IMR-90 (cell line): ENCODE measurements around the gene CERS6. TPM values are rescaled to one million over a fixed set of nuclear protein-coding genes. Genes with fewer than 3 reads are reported as not detected.

ENCODE experiments used
- ATAC-seq: fragments of 200-7000 bp; cut with Tn5 transposase; 2 replicates; pipeline ENCODE4 v1.9.1; 2020; ENCODE audit warnings: low read depth, mild to moderate bottlenecking, moderate library complexity
- BruUV-seq: library from RNA; stranded (reverse); fragments of 400-500 nt; replicated peaks from 2 replicates; lab custom pipeline; 2021; lab: Mats Ljungman, UMichigan
- CTCF ChIA-PET: fragments of 300-600 bp; formaldehyde crosslinking; extraction: SDS; loops from one replicate; lab custom pipeline; 2021; ENCODE audit warnings: antibody characterized with exemption; lab: Yijun Ruan, JAX
- POLR2A ChIA-PET: fragments of 300-600 bp; sonication (Branson Sonifier 250); formaldehyde crosslinking; loops from one replicate; lab custom pipeline; 2022; ENCODE audit warnings: antibody characterized with exemption; ENCODE audit not compliant: unreplicated experiment; lab: Charles Lee
- DNase-seq: peaks from one replicate; pipeline ENCODE4 v3.0.0; 2013
- H2AFZ ChIP-seq: replicated peaks from 2 replicates; pipeline ENCODE3; 2013; ENCODE audit warnings: low read length, mild to moderate bottlenecking; ENCODE audit not compliant: poor library complexity
- H2AK5ac ChIP-seq: 2 replicates; pipeline ENCODE4 v1.6.1; 2013; ENCODE audit warnings: low read depth, low read length, inconsistent platforms
- H2AK9ac ChIP-seq: replicated peaks from 2 replicates; pipeline ENCODE3; 2013; ENCODE audit warnings: mild to moderate bottlenecking, low read depth, low read length, moderate library complexity; ENCODE audit not compliant: poor library complexity
- H2BK120ac ChIP-seq: 2 replicates; pipeline ENCODE4 v1.6.1; 2013; ENCODE audit warnings: low read depth, low read length, inconsistent platforms
- H2BK15ac ChIP-seq: 3 replicates; pipeline ENCODE4 v1.6.1; 2013; ENCODE audit warnings: low read depth, low read length, inconsistent platforms
- H2BK20ac ChIP-seq: 2 replicates; pipeline ENCODE4 v1.6.1; 2013; ENCODE audit warnings: low read depth, mild to moderate bottlenecking, inconsistent platforms, low read length, moderate library complexity
- H2BK5ac ChIP-seq: 2 replicates; pipeline ENCODE4 v1.6.1; 2013; ENCODE audit warnings: mild to moderate bottlenecking, low read depth, low read length, inconsistent platforms; ENCODE audit not compliant: poor library complexity, severe bottlenecking
- H3K14ac ChIP-seq: replicated peaks from 2 replicates; pipeline ENCODE4 v1.6.1; 2013; ENCODE audit warnings: low read depth, low read length, inconsistent platforms
- H3K18ac ChIP-seq: 2 replicates; pipeline ENCODE4 v1.6.1; 2013; ENCODE audit warnings: low read depth, low read length, control low read depth
- H3K23ac ChIP-seq: 2 replicates; pipeline ENCODE4 v1.6.1; 2013; ENCODE audit warnings: low read depth, low read length, inconsistent platforms
- H3K27ac ChIP-seq: 2 replicates; pipeline ENCODE4 v1.5.1; 2013; ENCODE audit warnings: mild to moderate bottlenecking, control low read depth, low read length; ENCODE audit not compliant: insufficient read depth
- H3K27me3 ChIP-seq: 2 replicates; pipeline ENCODE4 v1.6.1; 2013; ENCODE audit warnings: low read length; ENCODE audit not compliant: control insufficient read depth, insufficient read depth
- H3K36me3 ChIP-seq: 2 replicates; pipeline ENCODE4 v1.6.1; 2013; ENCODE audit warnings: low read length, mixed read lengths; ENCODE audit not compliant: control insufficient read depth, insufficient read depth
- H3K4ac ChIP-seq: 2 replicates; pipeline ENCODE4 v1.6.1; 2013; ENCODE audit warnings: low read depth, low read length, inconsistent platforms
- H3K4me1 ChIP-seq: 2 replicates; pipeline ENCODE4 v1.6.1; 2013; ENCODE audit warnings: low read length, mixed read lengths; ENCODE audit not compliant: control insufficient read depth, insufficient read depth
- H3K4me2 ChIP-seq: 2 replicates; pipeline ENCODE4 v1.6.1; 2013; ENCODE audit warnings: low read depth, mild to moderate bottlenecking, control low read depth, low read length, moderate library complexity
- H3K4me3 ChIP-seq: 2 replicates; pipeline ENCODE4 v1.5.1; 2013; ENCODE audit warnings: low read depth, mild to moderate bottlenecking, control low read depth, low read length, moderate library complexity; ENCODE audit not compliant: insufficient read depth
- H3K56ac ChIP-seq: 2 replicates; pipeline ENCODE4 v1.6.1; 2013; ENCODE audit warnings: low read length, inconsistent platforms; ENCODE audit not compliant: insufficient read depth; ENCODE audit errors: extremely low read depth
- H3K79me1 ChIP-seq, 2 experiments: 2 replicates each; pipeline ENCODE4 v1.6.1; 2013; ENCODE audit warnings: low read length in 2 of 2, inconsistent platforms in 1 of 2, low read depth in 1 of 2
- H3K9ac ChIP-seq: 2 replicates; pipeline ENCODE4 v1.6.1; 2013; ENCODE audit warnings: low read depth, low read length, control low read depth
- H3K9me1 ChIP-seq: 2 replicates; pipeline ENCODE4 v1.6.1; 2013; ENCODE audit warnings: low read length, inconsistent platforms; ENCODE audit not compliant: insufficient read depth
- H3K9me3 ChIP-seq: 2 replicates; pipeline ENCODE4 v1.6.1; 2013; ENCODE audit warnings: low read length; ENCODE audit not compliant: control insufficient read depth, insufficient read depth
- H4K20me1 ChIP-seq: 2 replicates; pipeline ENCODE4 v1.6.1; 2013; ENCODE audit warnings: low read length, inconsistent platforms; ENCODE audit not compliant: insufficient read depth
- H4K5ac ChIP-seq: 2 replicates; pipeline ENCODE4 v1.6.1; 2013; ENCODE audit warnings: mild to moderate bottlenecking, low read depth, low read length, control low read depth
- H4K8ac ChIP-seq, 2 experiments: 2 replicates each; pipeline ENCODE4 v1.6.1; 2013; ENCODE audit warnings: low read depth in 2 of 2, low read length in 2 of 2, control low read depth in 1 of 2, inconsistent platforms in 1 of 2
- H4K91ac ChIP-seq: 2 replicates; pipeline ENCODE4 v1.6.1; 2013; ENCODE audit warnings: low read depth, low read length, inconsistent platforms; ENCODE audit not compliant: insufficient read depth
- BHLHE40 ChIP-seq: fragments of 150-350 bp; IDR thresholded peaks from 2 replicates; pipeline ENCODE4 v1.6.1; 2016; ENCODE audit warnings: mild to moderate bottlenecking, low read depth, low read length
- CEBPB ChIP-seq: IDR thresholded peaks from 2 replicates; pipeline ENCODE4 v1.6.1; 2012; ENCODE audit warnings: low read depth, low read length, improper control_type of control experiment
- CHD1 ChIP-seq: IDR thresholded peaks from 2 replicates; pipeline ENCODE4 v1.6.1; 2012; ENCODE audit warnings: low read depth, low read length, improper control_type of control experiment
- FOS ChIP-seq: fragments of 150-350 bp; IDR thresholded peaks from 2 replicates; pipeline ENCODE4 v1.6.1; 2016; ENCODE audit warnings: low read depth, low read length
- MAFK ChIP-seq: IDR thresholded peaks from 2 replicates; pipeline ENCODE4 v1.6.1; 2012; ENCODE audit warnings: low read depth, low read length, improper control_type of control experiment
- MAZ ChIP-seq: IDR thresholded peaks from 2 replicates; pipeline ENCODE4 v1.6.1; 2012; ENCODE audit warnings: low read depth, mild to moderate bottlenecking, low read length, improper control_type of control experiment, moderate library complexity, borderline replicate concordance
- MXI1 ChIP-seq: IDR thresholded peaks from 2 replicates; pipeline ENCODE4 v1.6.1; 2012; ENCODE audit warnings: low read depth, mild to moderate bottlenecking, low read length, moderate library complexity, borderline replicate concordance
- NFE2L2 ChIP-seq: fragments of 150-350 bp; IDR thresholded peaks from 2 replicates; pipeline ENCODE4 v1.6.1; 2016; ENCODE audit warnings: low read depth, mild to moderate bottlenecking, low read length
- POLR2A ChIP-seq: IDR thresholded peaks from 2 replicates; pipeline ENCODE4 v1.6.1; 2012; ENCODE audit warnings: mild to moderate bottlenecking, low read depth, low read length
- RAD21 ChIP-seq: IDR thresholded peaks from 2 replicates; pipeline ENCODE4 v1.6.1; 2012; ENCODE audit warnings: low read length, improper control_type of control experiment
- RCOR1 ChIP-seq: IDR thresholded peaks from 2 replicates; pipeline ENCODE4 v1.6.1; 2012; ENCODE audit warnings: mild to moderate bottlenecking, low read length, improper control_type of control experiment; ENCODE audit not compliant: insufficient replicate concordance
- RFX5 ChIP-seq: IDR thresholded peaks from 2 replicates; pipeline ENCODE4 v1.8.0; 2012; ENCODE audit warnings: low read depth, mild to moderate bottlenecking, low read length, moderate library complexity
- SMC3 ChIP-seq: fragments of 150-350 bp; IDR thresholded peaks from 2 replicates; pipeline ENCODE4 v1.6.1; 2016; ENCODE audit warnings: low read depth, mild to moderate bottlenecking, antibody characterized with exemption, low read length, moderate library complexity
- WGBS, 2 experiments: methylation state at CpG; one replicate each; pipeline versions ENCODE4 v1.1.5 to v1.1.7; 2013; ENCODE audit warnings: missing lambda C conversion rate in 2 of 2; ENCODE audit not compliant: insufficient read length in 1 of 2; ENCODE audit errors: extremely low coverage in 2 of 2; 5-methylcytosine and 5-hydroxymethylcytosine counted together
- dilution Hi-C: fragments of 300-500 bp; cut with HindIII; formaldehyde crosslinking; loops from one replicate; pipeline ENCODE4 v1.14.3; 2018; ENCODE audit warnings: low sequenced_read_pairs; ENCODE audit not compliant: unreplicated experiment
- in situ Hi-C: fragments of 300-500 bp; cut with MboI; formaldehyde crosslinking; loops from 3 replicates; pipeline ENCODE4 v1.14.3; 2019; ENCODE audit warnings: low sequenced_read_pairs, inconsistent platforms, mixed read lengths
- intact Hi-C: fragments of 100-400 bp; cut with micrococcal nuclease; formaldehyde crosslinking; loops from 2 replicates; pipeline ENCODE4 v1.10.0; 2022
- polyA plus RNA-seq, 3 experiments: library from polyadenylated mRNA; depleted of rRNA; stranded (reverse); fragments of >200 nt; gene quantifications; 2 replicates each; pipeline ENCODE4 v1.2.3, GENCODE V29; 2012; ENCODE audit warnings: low replicate concordance in 1 of 3
- total RNA-seq: library from RNA; depleted of rRNA; stranded (reverse); fragments of >200 nt; gene quantifications from 2 replicates; pipeline ENCODE4 v1.2.3, GENCODE V29; 2012
- TF ChIP-seq, protein P1 (sequence below): fragments of 150-350 bp; IDR thresholded peaks from 2 replicates; pipeline ENCODE4 v1.6.1; 2016; ENCODE audit warnings: low read depth, mild to moderate bottlenecking, low read length, moderate library complexity, borderline replicate concordance
- TF ChIP-seq, protein P2 (sequence below): conservative IDR thresholded peaks from 2 replicates; pipeline ENCODE4 v1.5.1; 2012; ENCODE audit warnings: mild to moderate bottlenecking, low read depth, low read length, improper control_type of control experiment
- TF ChIP-seq, protein P3 (sequence below): fragments of 150-350 bp; IDR thresholded peaks from 2 replicates; pipeline ENCODE4 v1.6.1; 2017; ENCODE audit warnings: mild to moderate bottlenecking, antibody characterized with exemption, low read length, low read depth

Gene CERS6
- total and polyA plus RNA-seq, 2 of the 4 experiments (the other 2 are of a cell fraction), result 2.1 to 5.7 TPM

DNA sequence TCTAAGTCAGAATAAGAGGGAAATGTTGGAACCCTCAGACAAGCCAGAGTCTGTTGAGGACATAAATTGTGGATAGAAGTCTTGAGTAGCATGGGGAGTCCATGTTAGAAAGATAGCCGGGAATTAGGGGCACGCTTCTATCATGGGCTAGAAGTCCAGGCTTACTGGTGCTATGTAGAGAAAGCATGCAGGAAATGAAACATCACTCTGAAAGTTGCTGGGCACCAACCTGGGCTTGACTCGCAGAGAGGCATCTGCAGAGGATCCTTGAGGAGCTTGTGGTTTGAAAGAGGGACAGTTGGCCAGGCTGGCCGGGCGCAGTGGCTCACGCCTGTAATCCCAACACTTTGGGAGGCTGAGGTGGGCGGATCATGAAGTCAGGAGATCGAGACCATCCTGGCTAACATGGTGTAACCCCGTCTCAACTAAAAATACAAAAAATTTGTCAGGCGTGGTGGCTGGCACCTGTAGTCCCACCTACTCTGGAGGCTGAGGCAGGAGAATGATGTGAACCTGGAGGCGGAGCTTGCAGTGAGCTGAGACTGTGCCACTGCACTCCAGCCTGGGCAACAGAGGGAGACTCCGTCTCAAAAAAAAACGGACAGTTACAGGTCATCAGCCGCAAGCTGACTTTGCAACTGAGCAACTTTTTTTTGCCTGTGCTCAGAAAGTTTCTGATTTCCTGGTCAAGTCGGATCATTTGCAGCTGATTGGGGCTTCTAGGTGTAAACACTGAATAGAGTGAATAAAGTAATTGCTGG lies 24.9 kb downstream of the CERS6 start:
- no peaks in the 10 kb centered on the region for H3K4me1 ChIP-seq
- no peak overlapping the region for H2BK15ac ChIP-seq
- no peak overlapping the region for H3K18ac ChIP-seq
- in situ Hi-C loops, result no loop called here
- POLR2A ChIA-PET, result no interaction called here
- no peak overlapping the region for H3K4me2 ChIP-seq
- intact Hi-C loops, result no loop called here
- H2AFZ ChIP-seq, result no peak overlapping the region
- dilution Hi-C loops, result no loop called here
- no peak for DNase-seq
- H3K27ac ChIP-seq, result no peak overlapping the region
- H3K14ac ChIP-seq, result no peak overlapping the region
- H3K56ac ChIP-seq, result no peak overlapping the region
- H3K9me1 ChIP-seq, result no peaks in the 10 kb centered on the region
- no peak overlapping the region for H4K8ac ChIP-seq
- CTCF ChIA-PET, result no interaction called here
- no peaks in the 10 kb centered on the region for H3K79me1 ChIP-seq
- H4K20me1 ChIP-seq, result no peaks in the 10 kb centered on the region
- TF ChIP-seq MAFK (no peak), BHLHE40 (no peak), CHD1 (no peak), FOS (no peak), CEBPB (no peak), RAD21 (no peak), RFX5 (no peak), MXI1 (no peak), RCOR1 (no peak), POLR2A (no peak), NFE2L2 (no peak), MAZ (no peak), SMC3 (no peak)
- TF ChIP-seq, protein P1, sequence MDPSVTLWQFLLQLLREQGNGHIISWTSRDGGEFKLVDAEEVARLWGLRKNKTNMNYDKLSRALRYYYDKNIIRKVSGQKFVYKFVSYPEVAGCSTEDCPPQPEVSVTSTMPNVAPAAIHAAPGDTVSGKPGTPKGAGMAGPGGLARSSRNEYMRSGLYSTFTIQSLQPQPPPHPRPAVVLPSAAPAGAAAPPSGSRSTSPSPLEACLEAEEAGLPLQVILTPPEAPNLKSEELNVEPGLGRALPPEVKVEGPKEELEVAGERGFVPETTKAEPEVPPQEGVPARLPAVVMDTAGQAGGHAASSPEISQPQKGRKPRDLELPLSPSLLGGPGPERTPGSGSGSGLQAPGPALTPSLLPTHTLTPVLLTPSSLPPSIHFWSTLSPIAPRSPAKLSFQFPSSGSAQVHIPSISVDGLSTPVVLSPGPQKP, result no peak
- TF ChIP-seq, protein P2, sequence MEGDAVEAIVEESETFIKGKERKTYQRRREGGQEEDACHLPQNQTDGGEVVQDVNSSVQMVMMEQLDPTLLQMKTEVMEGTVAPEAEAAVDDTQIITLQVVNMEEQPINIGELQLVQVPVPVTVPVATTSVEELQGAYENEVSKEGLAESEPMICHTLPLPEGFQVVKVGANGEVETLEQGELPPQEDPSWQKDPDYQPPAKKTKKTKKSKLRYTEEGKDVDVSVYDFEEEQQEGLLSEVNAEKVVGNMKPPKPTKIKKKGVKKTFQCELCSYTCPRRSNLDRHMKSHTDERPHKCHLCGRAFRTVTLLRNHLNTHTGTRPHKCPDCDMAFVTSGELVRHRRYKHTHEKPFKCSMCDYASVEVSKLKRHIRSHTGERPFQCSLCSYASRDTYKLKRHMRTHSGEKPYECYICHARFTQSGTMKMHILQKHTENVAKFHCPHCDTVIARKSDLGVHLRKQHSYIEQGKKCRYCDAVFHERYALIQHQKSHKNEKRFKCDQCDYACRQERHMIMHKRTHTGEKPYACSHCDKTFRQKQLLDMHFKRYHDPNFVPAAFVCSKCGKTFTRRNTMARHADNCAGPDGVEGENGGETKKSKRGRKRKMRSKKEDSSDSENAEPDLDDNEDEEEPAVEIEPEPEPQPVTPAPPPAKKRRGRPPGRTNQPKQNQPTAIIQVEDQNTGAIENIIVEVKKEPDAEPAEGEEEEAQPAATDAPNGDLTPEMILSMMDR, result no peak
- TF ChIP-seq, protein P3, sequence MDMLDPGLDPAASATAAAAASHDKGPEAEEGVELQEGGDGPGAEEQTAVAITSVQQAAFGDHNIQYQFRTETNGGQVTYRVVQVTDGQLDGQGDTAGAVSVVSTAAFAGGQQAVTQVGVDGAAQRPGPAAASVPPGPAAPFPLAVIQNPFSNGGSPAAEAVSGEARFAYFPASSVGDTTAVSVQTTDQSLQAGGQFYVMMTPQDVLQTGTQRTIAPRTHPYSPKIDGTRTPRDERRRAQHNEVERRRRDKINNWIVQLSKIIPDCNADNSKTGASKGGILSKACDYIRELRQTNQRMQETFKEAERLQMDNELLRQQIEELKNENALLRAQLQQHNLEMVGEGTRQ, result no peak
- no peaks in the 10 kb centered on the region for H3K9me3 ChIP-seq
- no peak overlapping the region for H3K23ac ChIP-seq
- H2BK5ac ChIP-seq, result no peak overlapping the region
- H2AK9ac ChIP-seq, result no peak overlapping the region
- no peak overlapping the region for H3K9ac ChIP-seq
- no peak overlapping the region for H2BK20ac ChIP-seq
- H4K5ac ChIP-seq, result no peak overlapping the region
- no peak overlapping the region for H4K91ac ChIP-seq
- H2AK5ac ChIP-seq, result no peak overlapping the region
- H3K36me3 ChIP-seq, result no peaks in the 10 kb centered on the region
- ATAC-seq, result no peak
- no TSS peak for BruUV-seq
- no peak overlapping the region for H3K4me3 ChIP-seq
- no peaks in the 10 kb centered on the region for H3K27me3 ChIP-seq
- H2BK120ac ChIP-seq, result no peak overlapping the region
- WGBS, 2 experiments, result 91% methylated on average over 7 of the region's 15 CpGs; no CpG with 5 or more reads in 1 of the 2 experiments
- no peak overlapping the region for H3K4ac ChIP-seq
